Fibroblast of lung (primary cell): ENCODE data around the gene ALDOA. TPM values are rescaled to one million over a fixed set of nuclear protein-coding genes. Genes with fewer than 3 reads are reported as not detected.
"Not testable (repeated sequence)": the region's sequence is repeated elsewhere in the genome, so short reads cannot be mapped to it uniquely, and the experiment has no call there.

ENCODE experiments used
- DNase-seq, 2 donors: peaks; one replicate each; pipeline versions ENCODE4 v3.0.0 to v3.0.0-alpha.2; 2010; ENCODE audit warnings: low read depth in 2 of 2
- H2AFZ ChIP-seq: 2 replicates; pipeline ENCODE4 v1.5.1; 2012; ENCODE audit warnings: low read length, control low read depth, inconsistent platforms
- H3K27ac ChIP-seq: 2 replicates; pipeline ENCODE4 v1.5.1; 2011; ENCODE audit warnings: low read length, control low read depth; ENCODE audit not compliant: insufficient read depth
- H3K27me3 ChIP-seq: 2 replicates; pipeline ENCODE4 v1.5.1; 2011; ENCODE audit warnings: mild to moderate bottlenecking, low read length; ENCODE audit not compliant: control insufficient read depth, insufficient read depth
- H3K36me3 ChIP-seq: 2 replicates; pipeline ENCODE4 v1.5.1; 2011; ENCODE audit warnings: low read length; ENCODE audit not compliant: control insufficient read depth, insufficient read depth
- H3K4me1 ChIP-seq: 2 replicates; pipeline ENCODE4 v1.5.1; 2011; ENCODE audit warnings: low read length; ENCODE audit not compliant: control insufficient read depth, insufficient read depth; ENCODE audit errors: extremely low read depth
- H3K4me2 ChIP-seq: 2 replicates; pipeline ENCODE4 v1.5.1; 2011; ENCODE audit warnings: low read length, control low read depth; ENCODE audit not compliant: insufficient read depth; ENCODE audit errors: extremely low read depth
- H3K4me3 ChIP-seq, 4 experiments: fragments of 200-600 bp in 1 of 4; sonication (generic) in 1 of 4; replicated peaks in 1 of 4; 2 replicates each; pipeline ENCODE4 v1.5.1; 2011 to 2016; ENCODE audit warnings: low read length in 4 of 4, low read depth in 3 of 4, mild to moderate bottlenecking in 3 of 4, control low read depth in 2 of 4, inconsistent platforms in 1 of 4, mixed read lengths in 1 of 4; ENCODE audit not compliant: insufficient read depth in 1 of 4; ENCODE audit errors: control extremely low read depth in 1 of 4
- H3K79me2 ChIP-seq: 2 replicates; pipeline ENCODE4 v1.5.1; 2012; ENCODE audit warnings: mild to moderate bottlenecking, low read length, inconsistent platforms; ENCODE audit not compliant: control insufficient read depth, insufficient read depth
- H3K9ac ChIP-seq: 2 replicates; pipeline ENCODE4 v1.5.1; 2011; ENCODE audit warnings: mild to moderate bottlenecking, low read length, control low read depth; ENCODE audit not compliant: insufficient read depth
- H3K9me3 ChIP-seq: 2 replicates; pipeline ENCODE4 v1.5.1; 2012; ENCODE audit warnings: low read depth, low read length; ENCODE audit not compliant: control insufficient read depth, insufficient read depth
- H4K20me1 ChIP-seq: 2 replicates; pipeline ENCODE4 v1.5.1; 2011; ENCODE audit warnings: low read length; ENCODE audit not compliant: control insufficient read depth, insufficient read depth; ENCODE audit errors: extremely low read depth
- EZH2 ChIP-seq: IDR thresholded peaks from 2 replicates; pipeline ENCODE4 v1.5.1; 2012; ENCODE audit warnings: low read length, control low read depth, mild to moderate bottlenecking; ENCODE audit errors: missing control alignments
- polyA plus RNA-seq, 2 donors: library from polyadenylated mRNA; depleted of rRNA in 1 of 2; stranded (reverse) in 1 of 2; unstranded in 1 of 2; fragments of >200 nt; gene quantifications; 2 replicates each; pipeline ENCODE4 v1.2.1, GENCODE V29; 2011 to 2012; ENCODE audit warnings: missing spikeins in 1 of 2
- total RNA-seq: library from RNA; depleted of rRNA; stranded (reverse); fragments of >200 nt; gene quantifications from 2 replicates; pipeline ENCODE4 v1.2.1, GENCODE V29; 2014
- TF ChIP-seq, protein P1 (sequence below), 2 donors: IDR thresholded peaks in 1 of 2; conservative IDR thresholded peaks in 1 of 2; 1 replicate in 1 of 2; 2 replicates in 1 of 2; pipeline ENCODE4 v1.5.1; 2011 to 2012; ENCODE audit warnings: low read length in 2 of 2, control low read depth in 1 of 2, inconsistent platforms in 1 of 2, low read depth in 1 of 2, mild to moderate bottlenecking in 1 of 2

The ALDOA gene
- total and polyA plus RNA-seq, 2 donors (not counting 1 experiment from before 2014, with no cell fraction given): 474 to 1,066 TPM

DNA sequence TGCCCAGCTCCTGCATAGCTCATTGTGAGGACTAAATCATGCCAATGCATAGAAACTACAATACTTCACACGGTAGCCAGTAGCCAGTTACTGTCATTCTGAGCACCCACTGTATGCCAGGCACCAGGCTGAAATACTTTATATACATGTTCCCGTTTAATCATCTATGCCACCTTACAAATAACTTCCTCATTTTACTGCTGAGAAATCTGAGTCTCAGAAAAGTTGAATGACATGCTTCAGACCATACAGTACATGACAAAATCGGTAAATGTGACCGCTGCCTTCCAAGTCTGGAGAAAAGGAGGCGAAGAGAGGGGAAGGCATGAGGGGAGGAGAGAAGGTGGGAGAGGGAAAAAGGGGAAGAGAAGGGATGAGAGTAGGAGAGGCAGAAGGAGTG is 25.3 kb upstream of the ALDOA start:
- TF ChIP-seq, protein P1, sequence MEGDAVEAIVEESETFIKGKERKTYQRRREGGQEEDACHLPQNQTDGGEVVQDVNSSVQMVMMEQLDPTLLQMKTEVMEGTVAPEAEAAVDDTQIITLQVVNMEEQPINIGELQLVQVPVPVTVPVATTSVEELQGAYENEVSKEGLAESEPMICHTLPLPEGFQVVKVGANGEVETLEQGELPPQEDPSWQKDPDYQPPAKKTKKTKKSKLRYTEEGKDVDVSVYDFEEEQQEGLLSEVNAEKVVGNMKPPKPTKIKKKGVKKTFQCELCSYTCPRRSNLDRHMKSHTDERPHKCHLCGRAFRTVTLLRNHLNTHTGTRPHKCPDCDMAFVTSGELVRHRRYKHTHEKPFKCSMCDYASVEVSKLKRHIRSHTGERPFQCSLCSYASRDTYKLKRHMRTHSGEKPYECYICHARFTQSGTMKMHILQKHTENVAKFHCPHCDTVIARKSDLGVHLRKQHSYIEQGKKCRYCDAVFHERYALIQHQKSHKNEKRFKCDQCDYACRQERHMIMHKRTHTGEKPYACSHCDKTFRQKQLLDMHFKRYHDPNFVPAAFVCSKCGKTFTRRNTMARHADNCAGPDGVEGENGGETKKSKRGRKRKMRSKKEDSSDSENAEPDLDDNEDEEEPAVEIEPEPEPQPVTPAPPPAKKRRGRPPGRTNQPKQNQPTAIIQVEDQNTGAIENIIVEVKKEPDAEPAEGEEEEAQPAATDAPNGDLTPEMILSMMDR (conservative IDR thresholded peaks at IDR 0.05 in 1 of 2, IDR thresholded peaks at IDR 0.05 in 1 of 2; ENCODE audit: low read depth in 1 of 2, low read length in 2 of 2): no peak
- no peak for TF ChIP-seq EZH2
- H3K9me3 ChIP-seq: no peaks in the 10 kb centered on the region
- H2AFZ ChIP-seq: no peak overlapping the region
- no peak overlapping the region for H3K4me2 ChIP-seq
- H4K20me1 ChIP-seq: no peaks in the 10 kb centered on the region
- no peaks in the 10 kb centered on the region for H3K27me3 ChIP-seq
- H3K27ac ChIP-seq: no peak overlapping the region
- H3K36me3 ChIP-seq: no peaks in the 10 kb centered on the region
- DNase-seq: no peak
- H3K79me2 ChIP-seq: no peaks in the 10 kb centered on the region
- H3K9ac ChIP-seq: no peak overlapping the region
- H3K4me1 ChIP-seq: no peaks in the 10 kb centered on the region
- no peak overlapping the region for H3K4me3 ChIP-seq

DNA sequence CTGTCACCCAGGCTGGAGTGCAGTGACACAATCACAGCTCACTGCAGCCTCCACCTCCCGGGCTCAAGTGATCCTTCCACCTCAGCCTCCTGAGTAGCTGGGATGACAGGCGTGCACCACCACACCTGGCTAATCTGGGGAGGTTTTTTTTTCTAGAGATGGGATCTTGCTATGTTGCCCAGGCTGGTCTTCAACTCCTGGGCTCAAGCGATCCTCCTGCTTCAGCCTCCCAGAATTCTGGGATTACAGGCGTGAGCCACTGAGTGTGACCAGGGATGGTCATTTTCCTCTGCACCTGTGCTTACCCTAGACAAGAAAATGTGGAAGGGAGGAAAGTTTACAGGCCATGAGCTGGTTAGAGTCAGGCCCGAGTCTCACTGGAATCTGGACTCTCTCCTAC is 24.9 kb upstream of the ALDOA start:
- DNase-seq, H3K4me1 ChIP-seq, H3K79me2 ChIP-seq, H3K4me2 ChIP-seq, H3K9me3 ChIP-seq, H4K20me1 ChIP-seq, H2AFZ ChIP-seq, H3K27ac ChIP-seq, H3K4me3 ChIP-seq, H3K27me3 ChIP-seq, H3K9ac ChIP-seq, H3K36me3 ChIP-seq: not testable (repeated sequence)

DNA sequence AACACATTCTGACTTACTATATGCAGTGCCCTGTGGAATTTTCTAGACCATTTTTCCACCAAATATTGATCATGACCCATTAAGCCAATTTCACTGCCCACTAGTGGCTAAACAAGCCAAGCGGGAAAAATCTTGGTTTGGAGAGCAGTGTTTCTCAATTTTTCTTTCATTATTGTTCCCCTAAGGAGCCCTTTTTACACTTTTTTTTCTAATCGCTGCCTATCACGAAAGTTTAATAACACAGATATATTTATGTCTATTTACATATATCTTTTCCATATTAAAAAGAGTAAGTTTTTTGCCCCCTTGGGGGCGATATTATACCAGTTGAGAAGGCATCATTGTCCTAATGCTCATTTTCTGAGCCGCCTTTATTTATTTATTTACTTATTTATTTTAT is 23.7 kb upstream of the ALDOA start:
- H3K4me2 ChIP-seq: no peak overlapping the region
- no peaks in the 10 kb centered on the region for H3K9me3 ChIP-seq
- no peak overlapping the region for H3K9ac ChIP-seq
- no peak for TF ChIP-seq EZH2
- TF ChIP-seq, protein P1 (conservative IDR thresholded peaks at IDR 0.05 in 1 of 2, IDR thresholded peaks at IDR 0.05 in 1 of 2; ENCODE audit: low read depth in 1 of 2, low read length in 2 of 2): peak; percentile 21 to 34
- H4K20me1 ChIP-seq: no peaks in the 10 kb centered on the region
- H3K4me3 ChIP-seq: no peak overlapping the region
- H3K27me3 ChIP-seq: no peaks in the 10 kb centered on the region
- no peaks in the 10 kb centered on the region for H3K4me1 ChIP-seq
- H3K79me2 ChIP-seq: no peaks in the 10 kb centered on the region
- no peaks in the 10 kb centered on the region for H3K36me3 ChIP-seq
- H2AFZ ChIP-seq: no peak overlapping the region
- peak; percentile 21 to 63 for DNase-seq
- H3K27ac ChIP-seq: no peak overlapping the region
